ENCODE data around the gene LMX1A.

Gene LMX1A

GRCh38 chr1:165235777-165236291 lies 120.7 kb downstream of the LMX1A start:
- H3K4me1 ChIP-seq (ENCODE audit: control extremely low read depth in 1 of 4, control insufficient read depth in 4 of 4, insufficient read depth in 4 of 4, low read length in 3 of 4), result peaks cover 0 to 13% (median 5%) of the 10 kb centered on the region in 4 experiments
- no peak overlapping the region for H3K27ac ChIP-seq (ENCODE audit: insufficient read depth in 1 of 2, low read depth in 1 of 2, low read length in 2 of 2, poor library complexity in 1 of 2, severe bottlenecking in 2 of 2)
- no peaks in the 10 kb centered on the region for H3K9me3 ChIP-seq (ENCODE audit: control extremely low read depth in 1 of 5, control insufficient read depth in 4 of 5, insufficient read depth in 2 of 5, low read depth in 1 of 5, low read length in 4 of 5)
- under 1% methylated on average over 21 of the region's 33 CpGs for WGBS (ENCODE audit: insufficient coverage)
- POLR2A ChIA-PET, result no interaction called here
- DNase-seq, result peak in 2 of 3 donors; percentile 44 to 48
- no peaks in the 10 kb centered on the region for H3K36me3 ChIP-seq (ENCODE audit: control insufficient read depth in 4 of 4, insufficient read depth in 4 of 4, low read length in 3 of 4)
- peak overlapping the region in 6 of 7 experiments; percentile 23 to 63 (median 59) for H3K4me3 ChIP-seq (ENCODE audit: control insufficient read depth in 1 of 7, extremely low read depth in 1 of 7, insufficient read depth in 4 of 7, low read depth in 2 of 7, low read length in 6 of 7)
- peaks cover 12 to 87% (median 28%) of the 10 kb centered on the region in 5 experiments for H3K27me3 ChIP-seq (replicated peaks in 2 of 5; ENCODE audit: control insufficient read depth in 4 of 5, insufficient read depth in 5 of 5, low read length in 4 of 5)
- CTCF ChIA-PET, result no interaction called here

DNA sequence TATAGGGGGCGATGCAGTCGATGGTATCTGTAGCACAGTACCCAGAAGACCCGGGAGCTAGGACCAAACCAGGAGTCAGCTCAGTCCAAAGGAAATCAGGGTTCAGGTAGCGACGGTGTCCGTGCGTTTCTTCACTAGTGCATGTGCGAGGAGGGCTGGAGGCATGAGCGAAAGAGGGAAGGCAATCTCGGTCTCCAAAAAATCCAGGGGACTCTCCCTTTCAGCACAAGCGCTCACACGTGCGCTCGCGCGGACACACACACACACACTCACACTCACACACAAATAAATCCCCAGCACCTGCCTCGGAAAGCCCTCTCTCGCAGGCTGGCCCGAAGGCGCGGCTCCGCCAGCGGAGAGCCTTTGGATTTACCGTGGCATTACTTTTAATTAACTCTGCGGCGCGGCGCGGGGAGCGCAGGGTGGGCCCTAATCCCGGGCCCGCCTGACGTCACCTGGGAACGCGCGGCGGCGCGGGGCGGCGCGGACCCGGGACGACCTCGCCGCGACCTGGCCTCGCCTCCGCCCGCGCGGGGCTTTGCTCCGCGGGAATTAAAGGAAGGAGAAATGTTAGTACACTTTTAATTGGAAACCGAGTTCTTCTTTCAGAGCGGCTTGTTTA lies 121.2 kb downstream of the LMX1A start:
- peak in 2 of 3 donors; percentile 31 to 39 for DNase-seq
- Histone ChIP-seq H3K36me3 (ENCODE audit: control insufficient read depth in 4 of 4, insufficient read depth in 4 of 4, low read length in 3 of 4) (no peaks in the 10 kb centered on the region), H3K4me3 (ENCODE audit: control insufficient read depth in 1 of 7, extremely low read depth in 1 of 7, insufficient read depth in 4 of 7, low read depth in 2 of 7, low read length in 6 of 7) (peak overlapping the region in 6 of 7 experiments; percentile 23 to 63 (median 59)), H3K9me3 (ENCODE audit: control extremely low read depth in 1 of 5, control insufficient read depth in 4 of 5, insufficient read depth in 2 of 5, low read depth in 1 of 5, low read length in 4 of 5) (no peaks in the 10 kb centered on the region), H3K27me3 (replicated peaks in 2 of 5; ENCODE audit: control insufficient read depth in 4 of 5, insufficient read depth in 5 of 5, low read length in 4 of 5) (peaks cover 12 to 87% (median 28%) of the 10 kb centered on the region in 5 experiments), H3K27ac (ENCODE audit: insufficient read depth in 1 of 2, low read depth in 1 of 2, low read length in 2 of 2, poor library complexity in 1 of 2, severe bottlenecking in 2 of 2) (no peak overlapping the region), H3K4me1 (ENCODE audit: control extremely low read depth in 1 of 4, control insufficient read depth in 4 of 4, insufficient read depth in 4 of 4, low read length in 3 of 4) (peaks cover 0 to 13% (median 5%) of the 10 kb centered on the region in 4 experiments)
- CTCF ChIA-PET, result no interaction called here
- POLR2A ChIA-PET, result no interaction called here
- 4% methylated on average over 26 of the region's 56 CpGs for WGBS (ENCODE audit: insufficient coverage)

- ChIA-PET POLR2A (no interaction called here), CTCF (no interaction called here)
- no CpG with 5 or more reads among the region's 4 CpGs for WGBS (ENCODE audit: insufficient coverage)
- Histone ChIP-seq H3K27me3 (replicated peaks in 2 of 5; ENCODE audit: control insufficient read depth in 4 of 5, insufficient read depth in 5 of 5, low read length in 4 of 5) (peaks cover 12 to 79% (median 28%) of the 10 kb centered on the region in 5 experiments), H3K4me3 (ENCODE audit: control insufficient read depth in 1 of 7, extremely low read depth in 1 of 7, insufficient read depth in 4 of 7, low read depth in 2 of 7, low read length in 6 of 7) (no peak overlapping the region), H3K36me3 (ENCODE audit: control insufficient read depth in 4 of 4, insufficient read depth in 4 of 4, low read length in 3 of 4) (no peaks in the 10 kb centered on the region), H3K9me3 (ENCODE audit: control extremely low read depth in 1 of 5, control insufficient read depth in 4 of 5, insufficient read depth in 2 of 5, low read depth in 1 of 5, low read length in 4 of 5) (no peaks in the 10 kb centered on the region), H3K4me1 (ENCODE audit: control extremely low read depth in 1 of 4, control insufficient read depth in 4 of 4, insufficient read depth in 4 of 4, low read length in 3 of 4) (peaks cover 0 to 13% (median 5%) of the 10 kb centered on the region in 4 experiments), H3K27ac (ENCODE audit: insufficient read depth in 1 of 2, low read depth in 1 of 2, low read length in 2 of 2, poor library complexity in 1 of 2, severe bottlenecking in 2 of 2) (no peak overlapping the region)
- no peak for DNase-seq
Observed at GRCh38 chr1:165234149-165234548, 122.4 kb downstream of the LMX1A start.

GRCh38 chr1:165228676-165229075 lies 127.8 kb downstream of the LMX1A start:
- no peaks in the 10 kb centered on the region for H3K9me3 ChIP-seq (ENCODE audit: control extremely low read depth in 1 of 5, control insufficient read depth in 4 of 5, insufficient read depth in 2 of 5, low read depth in 1 of 5, low read length in 4 of 5)
- ChIA-PET CTCF (no interaction called here), POLR2A (no interaction called here)
- peak in 2 of 3 donors; percentile 3 to 4 for DNase-seq
- H3K4me3 ChIP-seq (ENCODE audit: control insufficient read depth in 1 of 7, extremely low read depth in 1 of 7, insufficient read depth in 4 of 7, low read depth in 2 of 7, low read length in 6 of 7), result no peak overlapping the region
- H3K27ac ChIP-seq (ENCODE audit: insufficient read depth in 1 of 2, low read depth in 1 of 2, low read length in 2 of 2, poor library complexity in 1 of 2, severe bottlenecking in 2 of 2), result no peak overlapping the region
- H3K4me1 ChIP-seq (ENCODE audit: control extremely low read depth in 1 of 4, control insufficient read depth in 4 of 4, insufficient read depth in 4 of 4, low read length in 3 of 4), result no peaks in the 10 kb centered on the region
- H3K36me3 ChIP-seq (ENCODE audit: control insufficient read depth in 4 of 4, insufficient read depth in 4 of 4, low read length in 3 of 4), result no peaks in the 10 kb centered on the region
- 14% methylated on average over 1 of the region's 2 CpGs for WGBS (ENCODE audit: insufficient coverage)
- peaks cover 0 to 32% (median 10%) of the 10 kb centered on the region in 5 experiments for H3K27me3 ChIP-seq (replicated peaks in 2 of 5; ENCODE audit: control insufficient read depth in 4 of 5, insufficient read depth in 5 of 5, low read length in 4 of 5)

- POLR2A ChIA-PET, result no interaction called here
- H3K4me3 ChIP-seq (ENCODE audit: control insufficient read depth in 1 of 7, extremely low read depth in 1 of 7, insufficient read depth in 4 of 7, low read depth in 2 of 7, low read length in 6 of 7), result no peak overlapping the region
- no peak overlapping the region for H3K27ac ChIP-seq (ENCODE audit: insufficient read depth in 1 of 2, low read depth in 1 of 2, low read length in 2 of 2, poor library complexity in 1 of 2, severe bottlenecking in 2 of 2)
- no peak for DNase-seq
- CTCF ChIA-PET, result no interaction called here
- no peaks in the 10 kb centered on the region for H3K4me1 ChIP-seq (ENCODE audit: control extremely low read depth in 1 of 4, control insufficient read depth in 4 of 4, insufficient read depth in 4 of 4, low read length in 3 of 4)
- WGBS (ENCODE audit: insufficient coverage), result 20% methylated on average over 1 of the region's 2 CpGs
- H3K9me3 ChIP-seq (ENCODE audit: control extremely low read depth in 1 of 5, control insufficient read depth in 4 of 5, insufficient read depth in 2 of 5, low read depth in 1 of 5, low read length in 4 of 5), result no peaks in the 10 kb centered on the region
- peaks cover 0 to 30% (median 8%) of the 10 kb centered on the region in 5 experiments for H3K27me3 ChIP-seq (replicated peaks in 2 of 5; ENCODE audit: control insufficient read depth in 4 of 5, insufficient read depth in 5 of 5, low read length in 4 of 5)
- no peaks in the 10 kb centered on the region for H3K36me3 ChIP-seq (ENCODE audit: control insufficient read depth in 4 of 4, insufficient read depth in 4 of 4, low read length in 3 of 4)
Observed at GRCh38 chr1:165228111-165228655, 128.3 kb downstream of the LMX1A start.

DNA sequence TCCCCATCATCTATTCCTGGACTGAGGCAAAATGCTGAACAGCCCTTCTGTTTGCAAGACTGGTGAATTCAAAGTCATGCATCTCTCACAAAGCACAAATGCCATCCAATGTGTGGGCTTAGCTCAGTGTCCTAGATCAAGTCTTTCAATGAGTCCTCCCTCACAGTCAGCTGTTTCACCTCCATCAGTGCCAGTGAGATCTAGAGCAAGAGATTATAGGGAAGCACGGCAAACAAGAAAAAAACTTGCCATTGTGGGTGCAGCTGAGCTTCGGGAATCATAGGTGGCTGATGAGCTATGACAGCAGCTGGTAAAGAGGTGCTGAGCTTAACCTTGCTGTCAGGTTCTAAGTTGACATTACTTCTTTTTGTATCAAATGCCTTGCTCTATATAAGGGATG lies 130.2 kb downstream of the LMX1A start:
- no peak for DNase-seq
- Histone ChIP-seq H3K9me3 (ENCODE audit: control extremely low read depth in 1 of 5, control insufficient read depth in 4 of 5, insufficient read depth in 2 of 5, low read depth in 1 of 5, low read length in 4 of 5) (no peaks in the 10 kb centered on the region), H3K27me3 (replicated peaks in 2 of 5; ENCODE audit: control insufficient read depth in 4 of 5, insufficient read depth in 5 of 5, low read length in 4 of 5) (peaks cover 0 to 15% (median 2%) of the 10 kb centered on the region in 5 experiments), H3K27ac (ENCODE audit: insufficient read depth in 1 of 2, low read depth in 1 of 2, low read length in 2 of 2, poor library complexity in 1 of 2, severe bottlenecking in 2 of 2) (no peak overlapping the region), H3K4me3 (ENCODE audit: control insufficient read depth in 1 of 7, extremely low read depth in 1 of 7, insufficient read depth in 4 of 7, low read depth in 2 of 7, low read length in 6 of 7) (no peak overlapping the region), H3K36me3 (ENCODE audit: control insufficient read depth in 4 of 4, insufficient read depth in 4 of 4, low read length in 3 of 4) (no peaks in the 10 kb centered on the region), H3K4me1 (ENCODE audit: control extremely low read depth in 1 of 4, control insufficient read depth in 4 of 4, insufficient read depth in 4 of 4, low read length in 3 of 4) (no peaks in the 10 kb centered on the region)
- WGBS (ENCODE audit: insufficient coverage), result 94% methylated on average over 2 of the region's 2 CpGs
- CTCF ChIA-PET, result no interaction called here
- POLR2A ChIA-PET, result no interaction called here

DNA sequence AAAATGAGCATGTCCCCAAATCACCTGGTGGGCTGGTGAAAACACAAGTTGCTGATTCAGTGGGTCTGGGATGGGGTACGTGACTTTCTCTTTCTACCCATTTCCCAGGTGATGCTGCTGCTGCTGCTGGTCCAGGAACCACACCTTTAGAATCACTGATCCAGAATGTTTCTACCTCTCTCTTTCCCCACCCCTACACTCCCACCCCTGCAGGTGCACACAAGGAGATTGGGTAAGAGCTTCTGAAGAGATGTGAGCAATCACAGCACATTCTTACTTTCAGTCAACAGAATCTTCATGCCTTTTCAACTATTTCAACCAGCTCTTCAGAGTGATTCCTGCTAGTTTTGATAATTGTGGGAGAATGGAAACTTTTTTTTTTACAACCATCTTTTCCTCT lies 130.9 kb downstream of the LMX1A start:
- CTCF ChIA-PET, result no interaction called here
- no CpG with 5 or more reads among the region's 1 CpG for WGBS (ENCODE audit: insufficient coverage)

More for the DNA sequence above, 130.9 kb downstream of the LMX1A start:
- Histone ChIP-seq H3K9me3 (ENCODE audit: control extremely low read depth in 1 of 5, control insufficient read depth in 4 of 5, insufficient read depth in 2 of 5, low read depth in 1 of 5, low read length in 4 of 5) (no peaks in the 10 kb centered on the region), H3K27ac (ENCODE audit: insufficient read depth in 1 of 2, low read depth in 1 of 2, low read length in 2 of 2, poor library complexity in 1 of 2, severe bottlenecking in 2 of 2) (no peak overlapping the region), H3K4me3 (ENCODE audit: control insufficient read depth in 1 of 7, extremely low read depth in 1 of 7, insufficient read depth in 4 of 7, low read depth in 2 of 7, low read length in 6 of 7) (no peak overlapping the region), H3K27me3 (replicated peaks in 2 of 5; ENCODE audit: control insufficient read depth in 4 of 5, insufficient read depth in 5 of 5, low read length in 4 of 5) (peaks cover 0 to 17% (median 2%) of the 10 kb centered on the region in 5 experiments), H3K4me1 (ENCODE audit: control extremely low read depth in 1 of 4, control insufficient read depth in 4 of 4, insufficient read depth in 4 of 4, low read length in 3 of 4) (no peaks in the 10 kb centered on the region), H3K36me3 (ENCODE audit: control insufficient read depth in 4 of 4, insufficient read depth in 4 of 4, low read length in 3 of 4) (no peaks in the 10 kb centered on the region)
- DNase-seq, result no peak
- POLR2A ChIA-PET, result no interaction called here

All from common myeloid progenitor, CD34-positive (primary cell).